HK-2 (cell line): ENCODE data around the gene JPH2.

Experiments used
- DNase-seq: peaks from one replicate; pipeline ENCODE4 v3.0.0-alpha.2; 2018; ENCODE audit not compliant: unreplicated experiment

Gene JPH2

GRCh38 chr20:44125332-44126127 lies 61.5 kb downstream of the JPH2 start:
- no peak for DNase-seq

DNA sequence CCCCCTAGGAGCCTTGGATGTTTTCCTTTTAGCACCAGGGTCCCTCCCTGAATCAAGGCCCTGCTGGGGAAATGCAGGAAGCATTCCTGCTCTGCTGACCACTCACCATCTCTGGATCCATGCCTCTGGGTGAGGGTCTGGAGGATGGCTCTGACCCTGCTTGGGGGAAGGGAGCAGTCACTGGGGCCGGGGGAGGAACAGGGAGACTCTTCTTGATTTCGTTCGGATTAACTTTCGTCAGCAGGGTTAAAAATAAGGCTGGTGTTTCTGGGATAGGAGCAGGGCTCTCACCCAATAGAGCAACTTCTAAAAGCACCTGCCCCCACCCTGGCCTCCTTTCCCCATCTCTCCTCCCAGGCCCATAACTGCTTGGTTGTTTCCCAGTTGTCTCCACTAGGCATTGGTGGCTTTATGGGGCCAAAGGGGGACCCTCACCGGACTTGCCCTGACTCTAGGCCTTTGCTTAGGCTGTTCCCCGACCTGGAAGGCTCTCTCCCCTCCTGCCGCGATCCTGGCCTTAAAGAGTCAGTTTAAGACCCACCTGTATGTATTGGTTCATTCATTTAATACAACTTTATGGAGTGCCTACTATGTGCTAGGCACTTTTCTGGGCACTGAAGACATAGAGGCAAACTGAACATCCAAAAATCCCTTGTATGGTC lies 63.0 kb downstream of the JPH2 start:
- DNase-seq, result no peak

DNA sequence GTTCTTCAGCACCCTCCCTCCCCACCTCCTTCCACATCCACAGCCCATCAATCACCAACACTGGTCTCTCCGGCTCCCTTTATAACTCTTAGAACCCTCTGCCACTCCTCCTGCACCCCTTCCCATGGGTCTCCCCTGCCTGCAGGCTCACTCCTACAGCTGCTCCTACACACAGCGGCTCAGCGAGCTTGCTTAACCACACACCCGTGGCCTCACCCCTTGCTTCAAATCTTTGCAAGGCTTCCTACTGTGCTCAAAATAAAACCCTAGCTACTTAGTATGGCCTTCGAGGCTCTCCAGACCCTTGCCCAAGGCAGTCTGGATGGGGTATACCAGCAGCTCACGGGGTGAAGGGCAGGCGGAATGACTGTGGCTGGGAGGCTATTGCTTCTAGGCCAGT lies 63.7 kb downstream of the JPH2 start:
- no peak for DNase-seq

GRCh38 chr20:44120676-44121425 lies 66.1 kb downstream of the JPH2 start:
- no peak for DNase-seq

- no peak for DNase-seq
Measured at GRCh38 chr20:44118185-44119033, 68.6 kb downstream of the JPH2 start.

GRCh38 chr20:44117296-44118184 lies 69.4 kb downstream of the JPH2 start:
- DNase-seq, result no peak

DNA sequence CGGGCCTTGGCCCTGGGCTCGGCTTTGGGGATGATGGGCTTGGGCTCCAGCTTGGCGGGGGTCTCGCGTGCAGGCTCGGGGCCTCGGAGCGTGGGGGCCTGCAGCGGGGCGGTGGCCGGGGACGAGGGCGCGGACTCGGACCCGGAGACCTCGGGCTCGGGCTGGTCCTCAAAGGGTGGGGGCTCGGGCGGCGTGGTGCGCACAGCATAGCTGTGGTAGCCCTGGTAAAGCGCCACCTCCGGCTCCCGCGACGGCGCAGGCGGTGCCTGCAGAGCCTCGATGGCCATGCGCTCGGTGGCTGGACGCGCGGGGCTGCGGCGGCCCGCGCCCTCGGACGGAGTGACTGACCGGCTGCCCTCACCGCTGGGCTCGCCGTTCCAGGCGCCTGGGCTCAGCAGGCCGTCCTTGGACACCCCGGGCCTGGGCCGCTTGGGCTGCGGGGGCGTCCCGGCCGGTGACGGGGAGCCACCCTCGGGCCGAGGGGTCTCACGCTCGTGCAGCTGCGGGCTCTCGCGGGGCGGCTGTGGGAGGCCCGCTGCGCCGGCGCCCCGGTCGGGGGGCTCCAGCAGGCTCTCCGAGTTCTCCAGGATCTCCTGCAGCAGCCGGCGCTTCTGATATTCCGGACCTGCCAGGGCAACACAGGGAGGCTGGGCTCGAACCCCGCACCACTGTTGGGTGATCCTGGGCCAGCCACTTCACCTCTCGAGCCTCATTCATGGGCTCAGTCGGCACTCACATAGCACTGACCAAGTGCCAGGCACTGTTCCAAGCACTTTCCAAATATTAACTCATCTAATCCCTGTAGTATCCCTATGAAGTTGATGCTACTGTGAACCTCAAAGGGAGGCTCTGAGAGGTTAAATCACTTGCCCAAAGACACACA lies 71.0 kb downstream of the JPH2 start:
- DNase-seq, result no peak

DNA sequence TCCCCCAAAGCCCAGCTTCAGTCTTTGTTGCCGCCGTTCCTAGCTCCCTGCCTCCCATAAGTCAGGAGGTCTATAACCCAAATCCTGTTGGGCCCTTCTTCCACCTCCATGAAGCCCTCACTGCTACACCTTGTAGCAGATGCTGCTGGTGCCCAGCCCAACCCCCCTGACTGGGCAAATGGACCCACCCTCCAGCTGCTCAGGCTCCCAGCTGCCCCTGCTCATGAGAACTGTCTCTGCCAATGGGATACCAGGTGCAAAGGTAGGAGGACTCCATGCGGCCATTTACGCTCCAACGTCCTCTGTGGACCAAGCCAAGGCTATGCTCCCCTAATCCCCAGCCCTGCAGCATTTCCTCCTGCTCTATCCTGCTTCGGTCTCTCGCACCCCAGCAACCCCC lies 71.8 kb downstream of the JPH2 start:
- DNase-seq, result no peak

- no peak for DNase-seq
Measured at GRCh38 chr20:44113618-44114376, 73.2 kb downstream of the JPH2 start.

- no peak for DNase-seq
Measured at GRCh38 chr20:44112889-44113617, 73.9 kb downstream of the JPH2 start.

- DNase-seq, result no peak
Measured at GRCh38 chr20:44112456-44112855, 74.5 kb downstream of the JPH2 start.

GRCh38 chr20:44111712-44112335 lies 75.2 kb downstream of the JPH2 start:
- DNase-seq, result no peak

DNA sequence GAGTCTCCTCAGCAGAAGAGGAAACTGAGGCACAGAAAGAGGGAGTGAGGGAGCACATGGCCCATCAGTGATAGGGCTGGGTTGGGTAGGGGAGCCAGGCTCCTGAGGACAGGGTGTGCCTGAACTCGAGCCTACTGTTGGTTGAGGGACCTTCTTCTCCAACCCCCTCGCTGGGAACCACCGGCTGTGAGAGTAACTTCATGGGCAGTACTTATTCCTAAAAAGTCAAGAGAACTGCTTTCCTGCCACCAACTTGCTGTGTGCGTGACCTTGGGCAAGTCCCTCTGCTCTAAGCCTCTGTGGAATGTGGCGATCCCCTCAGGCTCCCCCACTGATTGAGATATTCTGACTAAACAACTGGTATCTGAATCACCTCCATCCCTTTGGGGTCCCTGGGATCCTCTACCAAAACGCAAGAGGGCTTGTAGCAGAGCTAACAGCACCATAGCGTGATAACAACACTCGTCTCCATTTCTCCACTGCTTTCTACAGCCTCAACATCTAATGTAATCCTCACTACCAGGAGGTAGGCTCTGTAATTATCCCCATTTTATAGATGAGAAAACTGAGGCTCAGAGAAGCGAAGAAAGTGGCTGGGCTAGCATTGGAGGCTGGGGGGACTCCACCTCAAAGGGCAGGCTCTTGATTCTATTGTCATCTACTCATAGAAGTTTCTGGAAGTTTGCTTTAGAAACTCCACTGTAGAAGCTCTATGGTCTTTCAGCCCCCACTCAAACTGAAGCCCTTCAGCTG lies 76.0 kb downstream of the JPH2 start:
- no peak for DNase-seq

- no peak for DNase-seq
Measured at GRCh38 chr20:44109951-44110361, 77.0 kb downstream of the JPH2 start.

GRCh38 chr20:44106615-44107014 lies 80.4 kb downstream of the JPH2 start:
- no peak for DNase-seq

GRCh38 chr20:44104798-44105517 lies 82.0 kb downstream of the JPH2 start:
- DNase-seq, result no peak
